Measurements from ENCODE around the gene SNAPC5. TPM values are rescaled to one million over a fixed set of nuclear protein-coding genes. Genes with fewer than 3 reads are reported as not detected.
"Not testable (repeated sequence)": the region's sequence is repeated elsewhere in the genome, so short reads cannot be mapped to it uniquely, and the experiment has no call there.

The SNAPC5 gene
- 10 to 100 TPM; 18.9 to 27.7 TPM for total RNA-seq

DNA sequence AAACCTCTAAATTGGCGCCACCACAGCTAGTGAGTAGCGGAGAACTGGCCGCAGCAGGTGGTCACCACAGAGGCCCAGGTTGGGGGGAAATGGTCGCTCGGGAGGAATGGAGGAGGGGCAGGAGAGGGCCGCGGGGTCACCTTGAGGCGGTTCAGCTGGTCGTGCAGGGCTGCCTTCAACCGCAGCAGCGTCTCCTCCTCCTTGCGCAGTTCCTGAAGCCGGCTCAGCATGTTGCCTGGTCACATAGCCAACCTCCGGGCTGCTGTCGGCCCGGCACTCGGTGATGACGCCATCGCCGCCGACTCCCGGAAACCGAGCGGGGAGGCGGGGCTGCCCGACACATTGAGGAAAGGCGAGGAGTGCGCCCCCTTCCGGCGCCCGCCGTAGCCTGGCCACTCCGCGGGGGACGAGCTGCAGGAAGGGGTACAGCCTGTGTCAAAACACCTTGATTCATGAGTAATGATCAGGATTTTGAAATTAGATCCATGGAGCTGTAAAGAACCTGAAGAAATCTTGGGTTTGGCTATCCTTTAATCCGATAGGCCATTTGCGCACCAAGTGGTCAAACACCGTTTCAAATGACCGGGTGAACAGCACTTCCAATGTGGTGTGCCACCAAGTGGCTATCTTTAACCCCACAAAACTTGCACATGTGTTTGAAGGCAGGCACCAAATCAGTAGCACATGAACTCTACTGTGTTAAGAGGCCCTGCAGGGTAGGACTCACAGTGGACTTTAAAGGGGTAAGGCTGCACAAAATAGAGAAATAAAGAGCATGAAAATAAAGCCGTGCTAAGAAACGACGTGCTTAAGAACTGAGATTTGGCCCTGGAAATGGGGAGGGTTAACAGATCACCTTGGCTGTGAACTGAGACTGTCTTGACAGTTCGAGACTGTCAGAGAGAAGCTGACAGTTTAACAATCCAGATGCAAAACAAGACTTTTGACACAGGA is at the start of gene SNAPC5:
Gene SNAPC5, minus strand, starts transcription at position 261 of the 954 bp plus-strand sequence. Its CDS starts 31 bp downstream, at position 230.
- ATAC-seq, result peak; percentile 81 to 93
- peak within 1 kb of the TSS; percentile 97 to 98 for H3K27ac Mint-ChIP-seq
- peak; percentile 95 to 100 for DNase-seq (ENCODE audit: low spot score in 2 of 2)
- H3K9me3 Mint-ChIP-seq, result no peaks in the 10 kb centered on the region
- peaks cover 32 to 39% of the 10 kb centered on the region in 2 donors for H3K36me3 Mint-ChIP-seq

DNA sequence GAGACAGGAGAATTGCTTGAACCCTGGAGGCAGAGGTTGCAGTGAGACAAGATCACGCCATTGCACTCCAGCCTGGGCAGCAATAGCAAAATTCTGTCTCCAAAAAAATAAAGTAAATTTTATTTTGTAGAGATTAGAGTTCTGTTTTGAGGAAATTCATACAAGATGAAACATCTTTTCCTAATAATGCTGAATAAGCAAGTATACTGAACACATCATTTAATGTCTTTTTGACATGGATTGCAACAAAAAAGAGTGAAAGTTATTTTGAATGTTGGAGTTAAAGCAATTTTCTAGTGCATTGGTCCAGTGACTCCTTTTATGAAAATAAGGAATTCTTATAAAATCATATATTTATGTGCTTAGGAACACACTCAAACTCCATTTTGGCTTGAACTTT is 47.7 kb upstream of the SNAPC5 start:
- Mint-ChIP-seq H3K27ac (no peak overlapping the region), H3K36me3 (peaks cover 9 to 11% of the 10 kb centered on the region in 2 donors), H3K9me3 (no peaks in the 10 kb centered on the region)
- DNase-seq (ENCODE audit: low spot score in 2 of 2), result no peak
- ATAC-seq, result no peak

- peaks cover 20% of the 10 kb centered on the region in 2 donors for H3K36me3 Mint-ChIP-seq
- DNase-seq (ENCODE audit: low spot score in 2 of 2), result no peak
- no peak for ATAC-seq
- no peaks in the 10 kb centered on the region for H3K9me3 Mint-ChIP-seq
- H3K27ac Mint-ChIP-seq, result no peak overlapping the region
Measured at GRCh38 chr15:66542896-66543295, 45.3 kb upstream of the SNAPC5 start.

GRCh38 chr15:66535056-66535455 is 37.5 kb upstream of the SNAPC5 start:
- ATAC-seq (no peak), DNase-seq (ENCODE audit: low spot score in 2 of 2) (no peak)
- H3K9me3 Mint-ChIP-seq, result no peaks in the 10 kb centered on the region
- H3K36me3 Mint-ChIP-seq, result peaks cover 9 to 11% of the 10 kb centered on the region in 2 donors
- no peak overlapping the region for H3K27ac Mint-ChIP-seq

- Mint-ChIP-seq H3K27ac (no peak overlapping the region), H3K36me3 (peaks cover 9 to 13% of the 10 kb centered on the region in 2 donors), H3K9me3 (no peaks in the 10 kb centered on the region)
- DNase-seq (ENCODE audit: low spot score in 2 of 2), result no peak
- no peak for ATAC-seq
Measured at GRCh38 chr15:66524838-66525237, 27.3 kb upstream of the SNAPC5 start.

GRCh38 chr15:66523926-66524325 is 26.4 kb upstream of the SNAPC5 start:
- no peaks in the 10 kb centered on the region for H3K9me3 Mint-ChIP-seq
- ATAC-seq, result no peak
- H3K27ac Mint-ChIP-seq, result no peak overlapping the region
- peaks cover 6 to 9% of the 10 kb centered on the region in 2 donors for H3K36me3 Mint-ChIP-seq
- DNase-seq (ENCODE audit: low spot score in 2 of 2), result no peak

DNA sequence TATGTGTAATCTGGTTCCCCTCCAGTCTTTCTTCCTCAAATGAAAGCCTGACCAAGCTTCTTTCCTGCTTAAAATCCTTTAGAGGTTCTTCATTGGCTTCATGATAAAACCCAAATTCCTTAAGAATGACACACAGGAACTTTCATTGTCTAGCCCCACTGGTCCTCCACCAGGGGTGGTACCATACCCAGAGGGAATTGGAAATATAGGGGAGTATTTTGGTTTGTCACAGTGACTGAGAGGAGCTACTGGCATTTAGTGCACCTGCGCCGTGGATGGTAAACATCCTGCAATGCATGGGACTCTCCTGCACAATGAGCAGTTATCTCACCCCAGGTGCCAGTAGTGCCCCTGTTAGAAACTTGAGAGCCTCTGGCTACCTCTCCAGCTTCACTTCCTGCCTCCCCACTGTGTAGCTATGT is 18.4 kb upstream of the SNAPC5 start:
- H3K36me3 Mint-ChIP-seq, result peaks cover 12 to 25% of the 10 kb centered on the region in 2 donors
- H3K27ac Mint-ChIP-seq, result peak overlapping the region; percentile 11 to 56
- ATAC-seq (no peak), DNase-seq (ENCODE audit: low spot score in 2 of 2) (no peak)
- no peaks in the 10 kb centered on the region for H3K9me3 Mint-ChIP-seq

DNA sequence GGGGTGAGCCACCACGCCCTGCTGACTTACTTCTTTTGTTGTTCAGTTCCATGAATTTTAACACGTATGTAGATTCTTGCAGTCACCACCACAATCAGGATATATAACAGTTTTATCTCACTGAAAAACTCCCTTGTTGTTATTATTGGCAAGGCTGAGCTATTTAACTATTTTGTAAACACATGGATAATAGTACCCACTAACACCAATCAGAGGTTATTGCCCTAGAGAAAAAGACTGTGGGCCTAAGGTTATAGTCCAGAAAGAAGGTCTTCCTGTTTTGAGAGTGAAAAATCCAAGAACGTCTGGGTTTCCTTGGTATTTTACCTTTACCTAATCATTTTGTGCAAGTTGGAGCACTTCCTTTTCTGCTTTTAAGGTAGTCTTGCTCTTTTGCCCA is 17.0 kb upstream of the SNAPC5 start:
- no peak for DNase-seq (ENCODE audit: low spot score in 2 of 2)
- peaks cover 12 to 25% of the 10 kb centered on the region in 2 donors for H3K36me3 Mint-ChIP-seq
- no peak overlapping the region for H3K27ac Mint-ChIP-seq
- no peak for ATAC-seq
- H3K9me3 Mint-ChIP-seq, result no peaks in the 10 kb centered on the region

- no peak for ATAC-seq
Measured at GRCh38 chr15:66508293-66508883, 10.8 kb upstream of the SNAPC5 start.

GRCh38 chr15:66505818-66506217 is 8.3 kb upstream of the SNAPC5 start:
- ATAC-seq (no peak), DNase-seq (ENCODE audit: low spot score in 2 of 2) (no peak)
- peak overlapping the region; percentile 95 to 100 for H3K27ac Mint-ChIP-seq
- H3K9me3 Mint-ChIP-seq, result no peaks in the 10 kb centered on the region
- peaks cover 32 to 40% of the 10 kb centered on the region in 2 donors for H3K36me3 Mint-ChIP-seq

More at GRCh38 chr15:66508293-66508883, 10.8 kb upstream of the SNAPC5 start:
- peaks cover 21 to 22% of the 10 kb centered on the region in 2 donors for H3K36me3 Mint-ChIP-seq
- no peak overlapping the region for H3K27ac Mint-ChIP-seq
- DNase-seq (ENCODE audit: low spot score in 2 of 2), result no peak
- H3K9me3 Mint-ChIP-seq, result no peaks in the 10 kb centered on the region

GRCh38 chr15:66505430-66505811 is 7.9 kb upstream of the SNAPC5 start:
- Mint-ChIP-seq H3K36me3 (peaks cover 34 to 44% of the 10 kb centered on the region in 2 donors), H3K27ac (peak overlapping the region; percentile 95 to 100), H3K9me3 (no peaks in the 10 kb centered on the region)
- DNase-seq (ENCODE audit: low spot score in 2 of 2) (no peak), ATAC-seq (peak in 1 of 2 donors; percentile 23)

- H3K27ac Mint-ChIP-seq, result peak within 1 kb of the TSS; percentile 95 to 100
- H3K36me3 Mint-ChIP-seq, result peaks cover 40 to 50% of the 10 kb centered on the region in 2 donors
- peak; percentile 92 to 93 for ATAC-seq
- DNase-seq (ENCODE audit: low spot score in 2 of 2), result peak; percentile 77 to 84
- no peaks in the 10 kb centered on the region for H3K9me3 Mint-ChIP-seq
Measured at GRCh38 chr15:66504563-66505429, 7.2 kb upstream of the SNAPC5 start, which contains the start of the genes RPL4 and ZWILCH. Gene RPL4, minus strand, starts transcription at chr15:66504855. Its CDS starts 65 bp downstream, at chr15:66504790. Gene ZWILCH, plus strand, starts transcription at chr15:66505326. Its CDS starts 13 bp downstream, at chr15:66505339.

DNA sequence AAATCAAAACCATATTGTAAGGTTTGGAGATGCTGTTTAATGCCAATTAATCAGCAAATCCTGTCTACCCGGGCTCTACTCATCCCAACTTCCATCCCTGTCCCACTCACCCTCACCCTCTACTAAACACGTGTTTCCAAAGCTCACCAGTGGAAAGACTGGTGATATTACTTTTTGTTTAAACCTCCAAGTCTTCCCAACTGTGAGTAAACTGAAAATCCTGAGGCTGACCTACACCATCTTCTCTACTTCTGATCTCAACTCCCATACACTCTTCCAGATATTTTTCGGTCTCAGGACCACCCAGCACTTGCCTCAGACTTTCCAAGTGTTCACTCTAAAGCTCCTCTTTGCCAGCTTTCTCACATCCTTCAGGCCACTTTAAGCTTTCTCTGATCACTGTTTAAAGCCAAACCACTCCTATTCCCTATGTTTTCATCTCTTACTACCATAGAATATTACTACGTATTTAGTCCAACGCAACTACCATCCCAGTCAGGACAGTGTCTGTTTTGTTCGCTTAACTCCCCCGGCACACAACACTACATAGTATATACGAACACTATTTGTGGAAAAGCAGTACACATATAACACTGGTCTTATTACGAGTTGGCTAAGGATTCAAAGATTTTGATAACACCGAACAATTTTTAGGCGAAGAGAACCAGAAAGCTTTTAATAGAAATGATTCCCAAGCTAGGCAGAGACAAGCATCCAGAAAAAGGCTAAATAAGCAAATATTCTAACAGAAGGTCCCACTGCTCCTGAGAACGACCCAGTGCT is 6.4 kb upstream of the SNAPC5 start:
- H3K9me3 Mint-ChIP-seq, result no peaks in the 10 kb centered on the region
- H3K36me3 Mint-ChIP-seq, result peaks cover 40 to 58% of the 10 kb centered on the region in 2 donors
- DNase-seq (ENCODE audit: low spot score in 2 of 2), result no peak
- peak overlapping the region; percentile 95 to 100 for H3K27ac Mint-ChIP-seq
- ATAC-seq, result no peak

DNA sequence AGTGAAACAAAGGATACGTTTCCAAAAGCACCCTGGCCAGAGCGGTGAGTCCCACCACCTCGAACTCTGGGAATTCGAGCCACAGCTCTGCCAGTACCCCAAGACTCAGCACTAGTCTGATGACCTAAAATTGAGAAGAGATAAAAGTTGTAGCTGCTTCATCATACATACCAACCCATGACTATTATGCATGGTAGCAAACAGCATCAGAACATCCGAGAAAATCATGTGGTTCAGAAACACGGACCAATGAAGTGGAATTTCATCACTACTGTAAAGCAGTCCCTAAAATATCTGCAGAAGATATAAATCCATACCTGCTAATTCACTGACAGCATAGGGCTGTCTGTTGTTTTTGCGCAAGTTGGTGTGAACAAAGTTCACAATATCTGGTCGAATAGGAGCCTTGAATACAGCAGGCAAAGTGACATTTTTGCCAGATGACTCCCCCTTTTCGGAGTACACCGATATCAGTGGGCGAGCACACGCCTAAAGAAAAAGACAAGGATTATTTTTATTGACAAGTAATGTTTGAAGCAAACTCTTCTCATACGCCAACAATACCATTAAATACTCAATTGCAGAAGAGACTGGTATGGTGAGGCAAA is 5.6 kb upstream of the SNAPC5 start:
- not testable (repeated sequence) for H3K9me3 Mint-ChIP-seq; DNase-seq (ENCODE audit: low spot score in 2 of 2); ATAC-seq
- Mint-ChIP-seq H3K36me3 (peaks cover 40 to 58% of the 10 kb centered on the region in 2 donors), H3K27ac (peak overlapping the region; percentile 95 to 100)

- peak overlapping the region; percentile 93 to 95 for H3K27ac Mint-ChIP-seq
- no peaks in the 10 kb centered on the region for H3K9me3 Mint-ChIP-seq
- ATAC-seq (no peak), DNase-seq (ENCODE audit: low spot score in 2 of 2) (no peak)
- H3K36me3 Mint-ChIP-seq, result peaks cover 40 to 58% of the 10 kb centered on the region in 2 donors
Measured at GRCh38 chr15:66502491-66502890, 4.9 kb upstream of the SNAPC5 start.
